Thyroid gland (tissue), 4 donors: ENCODE measurements around the gene MAPRE2.

Experiments used
- POLR2A ChIP-seq, 2 donors: fragments of 450-650 bp; IDR thresholded peaks; one replicate each; pipeline ENCODE4 v1.6.1; 2017; ENCODE audit warnings: antibody characterized with exemption in 2 of 2, mild to moderate bottlenecking in 2 of 2, moderate library complexity in 1 of 2
- TF ChIP-seq, protein P1 (sequence below), 6 experiments: fragments of 200-600 bp in 3 of 6; fragments of 450-650 bp in 3 of 6; sonication (generic) in 3 of 6; IDR thresholded peaks; one replicate each; pipeline ENCODE4 v1.5.1; 2016 to 2019; ENCODE audit warnings: antibody characterized with exemption in 6 of 6, mild to moderate bottlenecking in 2 of 6, inconsistent platforms in 1 of 6, moderate library complexity in 1 of 6

DNA sequence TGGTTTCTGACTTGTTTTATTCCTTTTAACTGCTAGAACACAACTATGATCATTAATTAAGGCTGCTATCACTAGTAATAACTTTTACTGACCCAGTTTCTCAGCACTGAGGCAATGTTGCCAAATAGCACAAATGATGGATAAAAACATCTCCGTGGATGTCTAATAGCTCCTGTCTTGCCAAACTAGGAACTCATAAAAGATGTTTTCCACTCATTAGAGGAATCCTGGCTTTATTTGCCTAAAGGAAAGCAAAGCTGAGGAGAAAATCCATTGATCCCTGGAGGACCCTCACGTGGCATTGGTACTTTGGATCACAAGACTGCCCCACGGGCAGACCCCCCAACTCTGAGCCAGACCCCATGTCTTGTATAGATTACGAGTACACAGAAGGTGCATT lies 103.5 kb downstream of the MAPRE2 start:
- TF ChIP-seq, protein P1, sequence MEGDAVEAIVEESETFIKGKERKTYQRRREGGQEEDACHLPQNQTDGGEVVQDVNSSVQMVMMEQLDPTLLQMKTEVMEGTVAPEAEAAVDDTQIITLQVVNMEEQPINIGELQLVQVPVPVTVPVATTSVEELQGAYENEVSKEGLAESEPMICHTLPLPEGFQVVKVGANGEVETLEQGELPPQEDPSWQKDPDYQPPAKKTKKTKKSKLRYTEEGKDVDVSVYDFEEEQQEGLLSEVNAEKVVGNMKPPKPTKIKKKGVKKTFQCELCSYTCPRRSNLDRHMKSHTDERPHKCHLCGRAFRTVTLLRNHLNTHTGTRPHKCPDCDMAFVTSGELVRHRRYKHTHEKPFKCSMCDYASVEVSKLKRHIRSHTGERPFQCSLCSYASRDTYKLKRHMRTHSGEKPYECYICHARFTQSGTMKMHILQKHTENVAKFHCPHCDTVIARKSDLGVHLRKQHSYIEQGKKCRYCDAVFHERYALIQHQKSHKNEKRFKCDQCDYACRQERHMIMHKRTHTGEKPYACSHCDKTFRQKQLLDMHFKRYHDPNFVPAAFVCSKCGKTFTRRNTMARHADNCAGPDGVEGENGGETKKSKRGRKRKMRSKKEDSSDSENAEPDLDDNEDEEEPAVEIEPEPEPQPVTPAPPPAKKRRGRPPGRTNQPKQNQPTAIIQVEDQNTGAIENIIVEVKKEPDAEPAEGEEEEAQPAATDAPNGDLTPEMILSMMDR (IDR thresholded peaks at IDR 0.05) = no peak
- no peak for TF ChIP-seq POLR2A (IDR thresholded peaks at IDR 0.05)
